ENCODE results near the gene TAS2R8. TPM values are rescaled to one million over a fixed set of nuclear protein-coding genes. Genes with fewer than 3 reads are reported as not detected.

TAS2R8 gene
- total and polyA plus RNA-seq, 2 of the 8 experiments (the other 6 are each of a cell fraction or from before 2014, with no cell fraction given), result not detected

GRCh38 chr12:10756194-10756593 is 50.9 kb downstream of the TAS2R8 start:
- Histone ChIP-seq H3K27ac (ENCODE audit: low read depth, low read length) (no peak overlapping the region), H2AFZ (ENCODE audit: low read length) (no peak overlapping the region), H3K23me2 (ENCODE audit: low read depth, low read length) (no peaks in the 10 kb centered on the region; the same call in 1 of the 2 replicates), H2BK12ac (ENCODE audit: low read depth, low read length) (no peak overlapping the region), H2AK5ac (ENCODE audit: low read depth, low read length) (no peak overlapping the region), H4K20me1 (replicated peaks in 1 of 2; ENCODE audit: control insufficient read depth in 1 of 2, insufficient read depth in 2 of 2, low read length in 2 of 2) (no peaks in the 10 kb centered on the region), H3K27me3 (replicated peaks in 1 of 4; ENCODE audit: control insufficient read depth in 3 of 4, extremely low read depth in 1 of 4, insufficient read depth in 3 of 4, low read length in 3 of 4) (no peaks in the 10 kb centered on the region), H3K36me3 (ENCODE audit: control insufficient read depth in 2 of 4, insufficient read depth in 4 of 4, low read length in 3 of 4) (no peaks in the 10 kb centered on the region), H3K4me3 (ENCODE audit: extremely low read depth in 1 of 4, insufficient read depth in 2 of 4, low read depth in 3 of 4, low read length in 4 of 4) (no peak overlapping the region), H3K56ac (replicated peaks; ENCODE audit: insufficient read length, low read depth, low read length) (no peak overlapping the region), H3K79me1 (ENCODE audit: low read depth, low read length) (no peaks in the 10 kb centered on the region), H3K4me1 (replicated peaks in 1 of 4; ENCODE audit: control insufficient read depth in 3 of 4, insufficient read depth in 4 of 4, low read length in 3 of 4) (no peaks in the 10 kb centered on the region), H2BK15ac (ENCODE audit: low read length) (no peak overlapping the region), H3K79me2 (ENCODE audit: control insufficient read depth in 1 of 2, insufficient read depth in 2 of 2, low read length in 2 of 2) (no peaks in the 10 kb centered on the region), H3K23ac (ENCODE audit: insufficient read length) (no peak overlapping the region), H4K5ac (ENCODE audit: insufficient read length, low read depth, low read length) (no peak overlapping the region), H2BK120ac (replicated peaks; ENCODE audit: low read depth, low read length) (no peak overlapping the region), H3K4ac (replicated peaks; ENCODE audit: insufficient read length, low read depth, low read length) (no peak overlapping the region), H3K9me3 (ENCODE audit: insufficient read depth in 2 of 2, low read depth in 1 of 2, low read length in 1 of 2) (peaks cover 14 to 16% of the 10 kb centered on the region in 2 experiments), H3K9ac (replicated peaks in 1 of 4; ENCODE audit: extremely low read depth in 1 of 4, low read depth in 3 of 4, low read length in 3 of 4) (no peak overlapping the region), H4K8ac (ENCODE audit: extremely low read depth, insufficient read depth, low read length) (no peak overlapping the region), H2BK20ac (ENCODE audit: low read length) (no peak overlapping the region), H4K91ac (replicated peaks; ENCODE audit: insufficient read length, low read length) (no peak overlapping the region), H3K14ac (ENCODE audit: insufficient read length) (no peak overlapping the region), H3K18ac (ENCODE audit: extremely low read depth, low read length) (no peak overlapping the region), H3K4me2 (ENCODE audit: insufficient read depth in 1 of 2, low read depth in 2 of 2, low read length in 2 of 2) (no peak overlapping the region), H2BK5ac (ENCODE audit: low read depth, low read length) (no peak overlapping the region)
- WGBS, 2 experiments (ENCODE audit: extremely low coverage in 1 of 2, insufficient coverage in 1 of 2, insufficient read length in 1 of 2, insufficient replicate concordance in 2 of 2, low coverage in 1 of 2, low lambda C conversion rate in 2 of 2, missing lambda C conversion rate in 1 of 2), result 89% methylated on average over 4 of the region's 4 CpGs; no CpG with 5 or more reads in 1 of the 2 experiments
- POLR2A ChIA-PET (ENCODE audit: partially characterized antibody), result no interaction called here
- DNase-seq (ENCODE audit: low read depth in 1 of 2, low spot score in 2 of 2) (no peak), FAIRE-seq (no peak)
- no peak for TF ChIP-seq JUND (IDR thresholded peaks at IDR 0.05; ENCODE audit: low read length)
- TF ChIP-seq HDAC2 (IDR thresholded peaks at IDR 0.05; ENCODE audit: borderline replicate concordance in 1 of 2, low read depth in 2 of 2, low read length in 2 of 2), result no peak
- TF ChIP-seq SP2 (IDR thresholded peaks at IDR 0.05; ENCODE audit: low read length), result no peak
- CTCF ChIA-PET (ENCODE audit: partially characterized antibody), result interaction anchor here (0.8 kb wide), 1 partner anchor 9 kb away, joined by 3 read pairs; no protein-coding TSS in a partner anchor

Small RNAs within 50 kb of the gene (small RNA-seq; reads per million reads assigned to genes)
- gene PRR4 (ENCODE audit: insufficient read depth), result not detected

Other genes starting within 250 kb of the TAS2R8 start
- gene MAGOHB, start 193.7 kb downstream of the TAS2R8 start, total RNA-seq (2021; fragmentation: NEBNext Ultra II Directional; extraction: Animal tissue kit (Norgen Biotek cat#: 25700)), result 51.9 and 53.7 TPM in 2 replicates
- 6.6 and 21.5 TPM in 2 replicates for gene MAGOHB, start 193.7 kb downstream of the TAS2R8 start, polyA plus RNA-seq (2011; rRNA removed)
- 1.1 and 1.6 TPM in 2 replicates for gene STYK1, start 133.2 kb downstream of the TAS2R8 start, total RNA-seq (2021; fragmentation: NEBNext Ultra II Directional; extraction: Animal tissue kit (Norgen Biotek cat#: 25700))
- 0.38 and 0.61 TPM in 2 replicates for gene STYK1, start 133.2 kb downstream of the TAS2R8 start, polyA plus RNA-seq (2011; rRNA removed)
- gene YBX3, start 84.0 kb downstream of the TAS2R8 start, total RNA-seq (2021; fragmentation: NEBNext Ultra II Directional; extraction: Animal tissue kit (Norgen Biotek cat#: 25700)), result 480 and 495 TPM in 2 replicates
- gene YBX3, start 84.0 kb downstream of the TAS2R8 start, polyA plus RNA-seq (2011; rRNA removed), result 83.1 and 155 TPM in 2 replicates
- gene TAS2R7, start 4.7 kb downstream of the TAS2R8 start, total RNA-seq (2021; fragmentation: NEBNext Ultra II Directional; extraction: Animal tissue kit (Norgen Biotek cat#: 25700)), result not detected in 2 replicates
- not detected in 2 replicates for gene TAS2R7, start 4.7 kb downstream of the TAS2R8 start, polyA plus RNA-seq (2011; rRNA removed)
- not detected in 2 replicates for gene TAS2R9, start 2.9 kb upstream of the TAS2R8 start, total RNA-seq (2021; fragmentation: NEBNext Ultra II Directional; extraction: Animal tissue kit (Norgen Biotek cat#: 25700))
- not detected in 2 replicates for gene TAS2R9, start 2.9 kb upstream of the TAS2R8 start, polyA plus RNA-seq (2011; rRNA removed)
- gene TAS2R10, start 19.1 kb upstream of the TAS2R8 start, total RNA-seq (2021; fragmentation: NEBNext Ultra II Directional; extraction: Animal tissue kit (Norgen Biotek cat#: 25700)), result not detected in 2 replicates
- 0.08 and 0.14 TPM in 2 replicates for gene TAS2R10, start 19.1 kb upstream of the TAS2R8 start, polyA plus RNA-seq (2011; rRNA removed)
- 2.0 TPM in 1 of 2 replicates, not detected in the other for gene PRR4, start 42.2 kb upstream of the TAS2R8 start, total RNA-seq (2021; fragmentation: NEBNext Ultra II Directional; extraction: Animal tissue kit (Norgen Biotek cat#: 25700))
- 1.9 and 11.2 TPM in 2 replicates for gene PRR4, start 42.2 kb upstream of the TAS2R8 start, polyA plus RNA-seq (2011; rRNA removed)
- 4.3 and 6.5 TPM in 2 replicates for gene PRH1, start 77.0 kb upstream of the TAS2R8 start, total RNA-seq (2021; fragmentation: NEBNext Ultra II Directional; extraction: Animal tissue kit (Norgen Biotek cat#: 25700))
- 2.1 and 4.5 TPM in 2 replicates for gene PRH1, start 77.0 kb upstream of the TAS2R8 start, polyA plus RNA-seq (2011; rRNA removed)
- 0.17 TPM in 1 of 2 replicates, not detected in the other for gene TAS2R13, start 102.3 kb upstream of the TAS2R8 start, total RNA-seq (2021; fragmentation: NEBNext Ultra II Directional; extraction: Animal tissue kit (Norgen Biotek cat#: 25700))
- gene TAS2R13, start 102.3 kb upstream of the TAS2R8 start, polyA plus RNA-seq (2011; rRNA removed), result 0.09 TPM in 1 of 2 replicates, not detected in the other
- not detected in 2 replicates for gene PRH2, start 122.0 kb upstream of the TAS2R8 start, total RNA-seq (2021; fragmentation: NEBNext Ultra II Directional; extraction: Animal tissue kit (Norgen Biotek cat#: 25700))
- 0.16 TPM in 1 of 2 replicates, not detected in the other for gene PRH2, start 122.0 kb upstream of the TAS2R8 start, polyA plus RNA-seq (2011; rRNA removed)
- gene TAS2R14, start 132.0 kb upstream of the TAS2R8 start, total RNA-seq (2021; fragmentation: NEBNext Ultra II Directional; extraction: Animal tissue kit (Norgen Biotek cat#: 25700)), result 0.78 and 0.80 TPM in 2 replicates
- 0.67 and 1.1 TPM in 2 replicates for gene TAS2R14, start 132.0 kb upstream of the TAS2R8 start, polyA plus RNA-seq (2011; rRNA removed)
- gene TAS2R50, start 179.6 kb upstream of the TAS2R8 start, total RNA-seq (2021; fragmentation: NEBNext Ultra II Directional; extraction: Animal tissue kit (Norgen Biotek cat#: 25700)), result 0.33 and 0.50 TPM in 2 replicates
- gene TAS2R50, start 179.6 kb upstream of the TAS2R8 start, polyA plus RNA-seq (2011; rRNA removed), result 0.11 TPM in 1 of 2 replicates, not detected in the other
- gene TAS2R20, start 191.0 kb upstream of the TAS2R8 start, total RNA-seq (2021; fragmentation: NEBNext Ultra II Directional; extraction: Animal tissue kit (Norgen Biotek cat#: 25700)), result 0.54 and 0.71 TPM in 2 replicates
- 0.17 and 0.57 TPM in 2 replicates for gene TAS2R20, start 191.0 kb upstream of the TAS2R8 start, polyA plus RNA-seq (2011; rRNA removed)
- 0.99 and 1.1 TPM in 2 replicates for gene TAS2R19, start 215.3 kb upstream of the TAS2R8 start, total RNA-seq (2021; fragmentation: NEBNext Ultra II Directional; extraction: Animal tissue kit (Norgen Biotek cat#: 25700))
- gene TAS2R19, start 215.3 kb upstream of the TAS2R8 start, polyA plus RNA-seq (2011; rRNA removed), result 0.35 and 0.97 TPM in 2 replicates
- 1.4 and 1.5 TPM in 2 replicates for gene TAS2R31, start 224.1 kb upstream of the TAS2R8 start, total RNA-seq (2021; fragmentation: NEBNext Ultra II Directional; extraction: Animal tissue kit (Norgen Biotek cat#: 25700))
- 0.13 and 0.24 TPM in 2 replicates for gene TAS2R31, start 224.1 kb upstream of the TAS2R8 start, polyA plus RNA-seq (2011; rRNA removed)

Data from H1 (cell line).